Progenitor cell of endocrine pancreas (in vitro differentiated cells): ENCODE data around the gene PALM. TPM values are rescaled to one million over a fixed set of nuclear protein-coding genes. Genes with fewer than 3 reads are reported as not detected.
A peak's percentile ranks its signal among the peaks of the same experiment; 100 is the strongest.

Experiments used
- DNase-seq: peaks from one replicate; pipeline ENCODE4 v3.0.0; 2021; ENCODE audit warnings: low spot score; ENCODE audit not compliant: unreplicated experiment
- H3K27ac Mint-ChIP-seq: 2 replicates; pipeline ENCODE4 v1.8.0; 2021; ENCODE audit warnings: mild to moderate bottlenecking, moderate library complexity, mixed read lengths
- H3K27me3 Mint-ChIP-seq: 2 replicates; pipeline ENCODE4 v1.8.0; 2021; ENCODE audit warnings: mixed read lengths
- H3K36me3 Mint-ChIP-seq: 2 replicates; pipeline ENCODE4 v1.8.0; 2022; ENCODE audit warnings: mixed read lengths; ENCODE audit not compliant: insufficient read depth
- H3K4me1 Mint-ChIP-seq: 2 replicates; pipeline ENCODE4 v1.8.0; 2021; ENCODE audit warnings: low read depth, mixed read lengths
- H3K4me3 Mint-ChIP-seq: 2 replicates; pipeline ENCODE4 v1.8.0; 2021; ENCODE audit warnings: low read depth, mild to moderate bottlenecking, moderate library complexity, mixed read lengths
- H3K9me3 Mint-ChIP-seq: 2 replicates; pipeline ENCODE4 v1.8.0; 2021; ENCODE audit warnings: low read depth, mixed read lengths
- total RNA-seq: library from RNA; stranded (reverse); gene quantifications from 2 replicates; pipeline ENCODE4 v1.2.1, GENCODE V29; 2021
- TF ChIP-seq, protein P1 (sequence below): fragments of 200-600 bp; sonication (generic); IDR thresholded peaks from one replicate; pipeline ENCODE4 v1.5.0; 2021; ENCODE audit warnings: antibody characterized with exemption, mild to moderate bottlenecking; ENCODE audit not compliant: unreplicated experiment

The PALM gene
- total RNA-seq, 1 donor from 2014 or later, result 52.4 TPM

DNA sequence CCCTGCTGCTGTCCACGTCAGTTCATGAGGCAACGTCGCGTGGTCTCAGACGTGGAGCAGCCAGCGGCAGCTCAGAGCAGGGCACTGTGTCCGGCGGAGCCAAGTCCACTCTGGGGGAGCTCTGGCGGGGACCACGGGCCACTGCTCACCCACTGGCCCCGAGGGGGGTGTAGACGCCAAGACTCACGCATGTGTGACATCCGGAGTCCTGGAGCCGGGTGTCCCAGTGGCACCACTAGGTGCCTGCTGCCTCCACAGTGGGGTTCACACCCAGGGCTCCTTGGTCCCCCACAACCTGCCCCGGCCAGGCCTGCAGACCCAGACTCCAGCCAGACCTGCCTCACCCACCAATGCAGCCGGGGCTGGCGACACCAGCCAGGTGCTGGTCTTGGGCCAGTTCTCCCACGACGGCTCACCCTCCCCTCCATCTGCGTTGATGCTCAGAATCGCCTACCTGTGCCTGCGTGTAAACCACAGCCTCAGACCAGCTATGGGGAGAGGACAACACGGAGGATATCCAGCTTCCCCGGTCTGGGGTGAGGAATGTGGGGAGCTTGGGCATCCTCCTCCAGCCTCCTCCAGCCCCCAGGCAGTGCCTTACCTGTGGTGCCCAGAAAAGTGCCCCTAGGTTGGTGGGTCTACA lies 25.9 kb upstream of the PALM start:
- no peak overlapping the region for H3K27ac Mint-ChIP-seq
- TF ChIP-seq, protein P1, sequence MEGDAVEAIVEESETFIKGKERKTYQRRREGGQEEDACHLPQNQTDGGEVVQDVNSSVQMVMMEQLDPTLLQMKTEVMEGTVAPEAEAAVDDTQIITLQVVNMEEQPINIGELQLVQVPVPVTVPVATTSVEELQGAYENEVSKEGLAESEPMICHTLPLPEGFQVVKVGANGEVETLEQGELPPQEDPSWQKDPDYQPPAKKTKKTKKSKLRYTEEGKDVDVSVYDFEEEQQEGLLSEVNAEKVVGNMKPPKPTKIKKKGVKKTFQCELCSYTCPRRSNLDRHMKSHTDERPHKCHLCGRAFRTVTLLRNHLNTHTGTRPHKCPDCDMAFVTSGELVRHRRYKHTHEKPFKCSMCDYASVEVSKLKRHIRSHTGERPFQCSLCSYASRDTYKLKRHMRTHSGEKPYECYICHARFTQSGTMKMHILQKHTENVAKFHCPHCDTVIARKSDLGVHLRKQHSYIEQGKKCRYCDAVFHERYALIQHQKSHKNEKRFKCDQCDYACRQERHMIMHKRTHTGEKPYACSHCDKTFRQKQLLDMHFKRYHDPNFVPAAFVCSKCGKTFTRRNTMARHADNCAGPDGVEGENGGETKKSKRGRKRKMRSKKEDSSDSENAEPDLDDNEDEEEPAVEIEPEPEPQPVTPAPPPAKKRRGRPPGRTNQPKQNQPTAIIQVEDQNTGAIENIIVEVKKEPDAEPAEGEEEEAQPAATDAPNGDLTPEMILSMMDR, result no peak

DNA sequence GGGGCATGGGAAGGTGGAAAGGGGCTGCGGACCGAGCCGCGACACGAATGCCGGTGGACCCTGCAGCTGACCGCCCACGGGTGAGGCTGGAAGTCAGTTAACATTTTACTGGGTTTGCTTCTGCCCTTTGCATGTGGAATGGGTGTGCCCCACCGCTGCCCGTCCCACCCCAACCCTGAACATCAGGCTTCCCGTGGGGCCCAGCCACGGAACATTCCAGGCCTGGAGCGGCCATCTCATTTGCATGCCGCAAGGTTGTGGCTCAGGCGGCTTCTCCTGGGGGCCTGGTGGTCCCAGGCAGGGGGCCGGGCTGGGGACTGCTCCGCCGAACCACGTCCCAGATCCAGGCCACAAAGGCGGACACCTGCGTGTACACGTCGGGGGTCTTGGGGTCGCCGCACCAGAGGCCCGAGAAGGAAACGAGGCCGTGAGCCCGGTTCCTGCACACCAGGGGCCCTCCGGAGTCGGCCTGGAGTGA lies 23.2 kb upstream of the PALM start:
- H3K9me3 Mint-ChIP-seq, result no peaks in the 10 kb centered on the region
- no peaks in the 10 kb centered on the region for H3K36me3 Mint-ChIP-seq
- TF ChIP-seq, protein P1, result no peak

More for the DNA sequence above, 25.9 kb upstream of the PALM start:
- Mint-ChIP-seq H3K4me1 (no peaks in the 10 kb centered on the region), H3K9me3 (no peaks in the 10 kb centered on the region), H3K4me3 (no peak overlapping the region), H3K36me3 (no peaks in the 10 kb centered on the region), H3K27me3 (no peaks in the 10 kb centered on the region)
- no peak for DNase-seq

DNA sequence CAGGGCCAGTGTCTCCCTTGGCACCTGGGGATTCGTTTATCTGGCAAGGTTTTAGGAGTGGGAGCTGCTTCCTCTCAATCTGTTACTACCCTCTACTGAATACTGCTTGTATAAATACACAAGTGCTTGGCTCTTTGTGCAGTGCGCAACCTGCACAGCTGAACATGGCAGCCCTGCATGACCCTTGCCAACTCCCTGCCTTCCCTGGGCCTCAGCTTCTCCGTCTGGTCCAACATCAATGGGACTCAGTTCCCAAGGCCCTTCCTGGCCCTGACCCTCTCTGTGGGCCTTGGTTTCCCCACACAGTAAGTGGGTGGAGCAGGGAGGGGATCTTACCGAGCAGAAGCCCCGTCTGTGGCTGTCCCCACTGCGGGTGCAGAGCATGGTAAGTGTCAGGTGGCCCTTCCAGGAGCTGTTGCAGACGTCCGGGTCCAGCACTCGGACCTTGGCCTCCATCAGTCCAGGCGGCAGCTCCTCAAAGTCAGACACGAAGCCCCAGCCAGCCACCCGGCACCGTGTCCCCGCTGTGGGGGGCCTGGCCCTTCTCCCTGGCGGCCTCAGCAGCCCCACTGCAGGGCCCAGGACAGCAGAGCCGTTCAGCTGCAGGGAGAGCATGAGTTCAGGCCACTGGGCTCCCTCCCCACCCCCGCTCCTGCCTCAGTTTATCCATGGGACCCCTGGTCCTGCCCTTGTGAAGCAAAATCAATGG lies 22.0 kb upstream of the PALM start:
- TF ChIP-seq, protein P1, result no peak
- H3K4me1 Mint-ChIP-seq, result no peaks in the 10 kb centered on the region
- no peak overlapping the region for H3K27ac Mint-ChIP-seq
- no peaks in the 10 kb centered on the region for H3K36me3 Mint-ChIP-seq
- no peak for DNase-seq
- H3K9me3 Mint-ChIP-seq, result no peaks in the 10 kb centered on the region
- H3K4me3 Mint-ChIP-seq, result no peak overlapping the region
- no peaks in the 10 kb centered on the region for H3K27me3 Mint-ChIP-seq

More for the DNA sequence above, 23.2 kb upstream of the PALM start:
- Mint-ChIP-seq H3K4me1 (no peaks in the 10 kb centered on the region), H3K27me3 (no peaks in the 10 kb centered on the region), H3K27ac (no peak overlapping the region), H3K4me3 (no peak overlapping the region)
- DNase-seq, result no peak

DNA sequence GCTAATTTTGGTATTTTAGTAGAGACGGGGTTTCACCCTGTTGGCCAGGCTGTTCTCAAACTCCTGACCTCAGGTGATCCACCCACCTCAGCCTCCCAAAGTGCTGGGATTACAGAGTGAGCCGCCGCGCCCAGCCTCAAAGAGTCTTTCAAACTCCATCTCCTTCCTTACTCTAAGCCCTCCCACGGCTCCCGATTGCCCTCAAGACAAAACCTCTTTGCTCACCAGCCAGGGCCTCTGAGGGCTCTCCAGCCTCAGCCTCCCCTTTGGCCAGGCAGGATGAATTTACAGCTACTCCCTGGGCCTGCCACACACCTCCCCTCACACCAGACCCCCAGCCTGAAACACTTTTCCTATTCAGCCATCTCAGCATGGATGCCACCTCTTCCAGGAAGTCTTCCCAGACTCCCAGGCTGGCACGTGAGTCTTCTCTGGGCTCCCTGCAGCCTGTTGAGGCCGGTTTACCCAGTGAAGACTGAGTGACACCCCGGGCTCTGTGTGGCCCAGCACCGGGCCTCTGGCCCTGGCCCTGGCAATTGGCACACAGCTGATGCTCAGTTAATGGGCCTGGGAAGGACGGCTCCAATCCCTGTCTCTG lies 21.1 kb upstream of the PALM start:
- Mint-ChIP-seq H3K27ac (peak overlapping the region; percentile 69), H3K4me1 (no peaks in the 10 kb centered on the region)

DNA sequence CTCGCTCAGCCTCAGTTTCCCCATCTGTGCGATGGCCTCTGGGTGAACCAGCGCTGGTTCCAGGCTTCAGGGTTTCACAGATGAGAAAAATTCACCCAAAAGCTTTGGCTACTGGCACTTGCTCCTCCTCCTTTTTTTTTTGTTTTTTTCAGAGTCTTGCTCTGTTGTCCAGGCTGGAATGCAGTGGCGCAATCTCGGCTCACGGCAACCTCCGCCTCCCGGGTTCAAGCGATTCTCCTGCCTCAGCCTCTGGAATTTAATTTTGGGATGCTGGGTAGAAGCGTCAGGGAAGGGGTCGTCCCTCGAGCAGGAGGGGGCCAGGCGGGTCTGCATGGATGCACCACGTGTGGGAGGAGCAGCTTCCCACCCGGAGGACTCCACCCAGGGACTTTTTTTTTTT lies 20.5 kb upstream of the PALM start:
- DNase-seq, result no peak
- H3K27me3 Mint-ChIP-seq, result no peaks in the 10 kb centered on the region
- no peaks in the 10 kb centered on the region for H3K4me1 Mint-ChIP-seq
- TF ChIP-seq, protein P1, result no peak
- no peaks in the 10 kb centered on the region for H3K9me3 Mint-ChIP-seq
- H3K36me3 Mint-ChIP-seq, result no peaks in the 10 kb centered on the region
- no peak overlapping the region for H3K27ac Mint-ChIP-seq
- H3K4me3 Mint-ChIP-seq, result no peak overlapping the region

More for the DNA sequence above, 21.1 kb upstream of the PALM start:
- Mint-ChIP-seq H3K36me3 (no peaks in the 10 kb centered on the region), H3K4me3 (no peak overlapping the region), H3K9me3 (no peaks in the 10 kb centered on the region), H3K27me3 (no peaks in the 10 kb centered on the region)
- DNase-seq, result no peak
- TF ChIP-seq, protein P1, result no peak
